ENCODE results near the gene KRT80.

KRT80 gene

GRCh38 chr12:52225752-52226151, 33.9 kb upstream of the KRT80 start:
- Histone ChIP-seq H3K9ac (ENCODE audit: low read length) (no peak overlapping the region), H3K4me1 (ENCODE audit: control insufficient read depth, low read depth, low read length) (peaks cover 3% of the 10 kb centered on the region), H3K27ac (ENCODE audit: low read length) (no peak overlapping the region), H3K36me3 (ENCODE audit: control insufficient read depth, low read depth, low read length) (no peaks in the 10 kb centered on the region), H3K9me3 (ENCODE audit: control insufficient read depth, low read depth, low read length) (no peaks in the 10 kb centered on the region), H3K27me3 (ENCODE audit: control insufficient read depth, insufficient read depth, low read length) (peaks cover 11% of the 10 kb centered on the region), H3K4me3 (ENCODE audit: low read length) (no peak overlapping the region)

DNA sequence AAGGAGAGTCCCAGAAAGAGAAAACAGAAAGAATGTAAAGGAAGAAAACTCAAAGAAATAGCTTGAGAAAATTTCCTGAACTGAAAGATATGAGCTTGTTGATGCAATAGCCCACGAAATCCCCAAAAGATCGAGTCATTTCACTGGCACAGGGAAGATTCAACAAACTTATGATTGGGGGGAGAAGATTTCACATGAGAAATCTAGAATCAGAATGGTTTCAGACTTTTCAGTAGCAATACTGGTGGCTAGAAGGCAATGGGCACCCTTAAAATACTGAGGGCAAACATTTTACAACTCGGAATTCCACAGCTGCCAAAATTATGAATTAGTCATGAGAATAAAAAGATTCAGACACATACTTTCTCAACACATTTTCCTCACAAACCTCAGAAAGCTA, 32.3 kb upstream of the KRT80 start:
- no peaks in the 10 kb centered on the region for H3K9me3 ChIP-seq (ENCODE audit: control insufficient read depth, low read depth, low read length)
- no peaks in the 10 kb centered on the region for H3K36me3 ChIP-seq (ENCODE audit: control insufficient read depth, low read depth, low read length)
- H3K27ac ChIP-seq (ENCODE audit: low read length), result no peak overlapping the region
- no peak overlapping the region for H3K4me3 ChIP-seq (ENCODE audit: low read length)
- H3K9ac ChIP-seq (ENCODE audit: low read length), result no peak overlapping the region
- peaks cover 7% of the 10 kb centered on the region for H3K27me3 ChIP-seq (ENCODE audit: control insufficient read depth, insufficient read depth, low read length)
- no peaks in the 10 kb centered on the region for H3K4me1 ChIP-seq (ENCODE audit: control insufficient read depth, low read depth, low read length)

GRCh38 chr12:52223406-52224039, 31.7 kb upstream of the KRT80 start:
- Histone ChIP-seq H3K4me1 (ENCODE audit: control insufficient read depth, low read depth, low read length) (no peaks in the 10 kb centered on the region), H3K9me3 (ENCODE audit: control insufficient read depth, low read depth, low read length) (no peaks in the 10 kb centered on the region), H3K4me3 (ENCODE audit: low read length) (no peak overlapping the region), H3K36me3 (ENCODE audit: control insufficient read depth, low read depth, low read length) (no peaks in the 10 kb centered on the region), H3K27ac (ENCODE audit: low read length) (no peak overlapping the region), H3K9ac (ENCODE audit: low read length) (no peak overlapping the region), H3K27me3 (ENCODE audit: control insufficient read depth, insufficient read depth, low read length) (peaks cover 7% of the 10 kb centered on the region)

DNA sequence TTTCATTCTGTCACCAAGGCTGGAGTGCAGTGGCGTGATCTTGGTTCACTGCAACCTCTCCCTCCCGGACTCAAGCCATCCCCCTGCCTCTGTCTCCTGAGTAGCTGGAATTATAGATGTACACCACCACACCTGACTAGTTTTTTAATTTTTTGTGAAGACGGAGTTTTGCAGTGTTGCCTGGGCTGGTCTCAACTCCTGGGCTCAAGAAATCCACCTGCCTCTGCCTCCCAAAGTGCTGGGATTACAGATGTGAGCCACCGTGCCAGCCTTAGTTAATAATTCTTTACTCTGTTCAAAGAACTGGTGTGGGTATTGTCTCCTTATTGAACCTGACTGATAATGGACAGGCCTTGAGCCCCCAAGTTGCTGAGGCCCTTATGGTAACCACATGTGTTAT, 30.9 kb upstream of the KRT80 start:
- Histone ChIP-seq H3K9ac (ENCODE audit: low read length) (no peak overlapping the region), H3K27ac (ENCODE audit: low read length) (no peak overlapping the region)

DNA sequence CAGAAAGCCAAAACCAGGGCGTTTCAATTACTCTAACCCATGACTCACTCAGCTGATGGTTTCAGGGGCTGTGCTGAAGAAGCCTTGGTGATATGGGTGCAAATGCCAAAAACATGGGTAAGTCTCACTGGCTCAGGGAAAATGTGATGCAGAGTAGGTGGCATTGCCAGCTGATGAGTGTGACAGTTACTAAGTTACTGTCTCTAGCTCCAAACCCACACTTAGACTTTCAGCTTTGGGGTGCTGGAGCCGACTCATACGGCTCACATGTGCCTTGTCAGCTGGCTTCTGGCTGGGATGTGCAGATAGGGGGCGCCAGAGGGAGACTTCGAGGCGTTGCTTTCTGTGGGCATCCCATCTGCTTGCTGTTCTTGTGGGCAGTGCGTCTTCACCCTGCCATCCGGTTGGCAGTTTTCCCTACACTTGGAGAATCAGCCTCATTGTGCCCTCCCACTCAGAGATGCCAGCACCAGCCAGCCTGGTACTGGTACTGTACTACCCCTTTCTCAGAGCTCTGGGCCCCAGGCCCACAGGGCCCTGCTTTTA, 30.2 kb upstream of the KRT80 start:
- no peak overlapping the region for H3K9ac ChIP-seq (ENCODE audit: low read length)
- H3K9me3 ChIP-seq (ENCODE audit: control insufficient read depth, low read depth, low read length), result no peaks in the 10 kb centered on the region
- H3K36me3 ChIP-seq (ENCODE audit: control insufficient read depth, low read depth, low read length), result no peaks in the 10 kb centered on the region
- no peak overlapping the region for H3K27ac ChIP-seq (ENCODE audit: low read length)
- H3K27me3 ChIP-seq (ENCODE audit: control insufficient read depth, insufficient read depth, low read length), result peaks cover 7% of the 10 kb centered on the region
- H3K4me1 ChIP-seq (ENCODE audit: control insufficient read depth, low read depth, low read length), result no peaks in the 10 kb centered on the region
- no peak overlapping the region for H3K4me3 ChIP-seq (ENCODE audit: low read length)

More for the DNA sequence above, 30.9 kb upstream of the KRT80 start:
- Histone ChIP-seq H3K36me3 (ENCODE audit: control insufficient read depth, low read depth, low read length) (no peaks in the 10 kb centered on the region), H3K9me3 (ENCODE audit: control insufficient read depth, low read depth, low read length) (no peaks in the 10 kb centered on the region), H3K27me3 (ENCODE audit: control insufficient read depth, insufficient read depth, low read length) (peaks cover 7% of the 10 kb centered on the region), H3K4me1 (ENCODE audit: control insufficient read depth, low read depth, low read length) (no peaks in the 10 kb centered on the region), H3K4me3 (ENCODE audit: low read length) (no peak overlapping the region)

DNA sequence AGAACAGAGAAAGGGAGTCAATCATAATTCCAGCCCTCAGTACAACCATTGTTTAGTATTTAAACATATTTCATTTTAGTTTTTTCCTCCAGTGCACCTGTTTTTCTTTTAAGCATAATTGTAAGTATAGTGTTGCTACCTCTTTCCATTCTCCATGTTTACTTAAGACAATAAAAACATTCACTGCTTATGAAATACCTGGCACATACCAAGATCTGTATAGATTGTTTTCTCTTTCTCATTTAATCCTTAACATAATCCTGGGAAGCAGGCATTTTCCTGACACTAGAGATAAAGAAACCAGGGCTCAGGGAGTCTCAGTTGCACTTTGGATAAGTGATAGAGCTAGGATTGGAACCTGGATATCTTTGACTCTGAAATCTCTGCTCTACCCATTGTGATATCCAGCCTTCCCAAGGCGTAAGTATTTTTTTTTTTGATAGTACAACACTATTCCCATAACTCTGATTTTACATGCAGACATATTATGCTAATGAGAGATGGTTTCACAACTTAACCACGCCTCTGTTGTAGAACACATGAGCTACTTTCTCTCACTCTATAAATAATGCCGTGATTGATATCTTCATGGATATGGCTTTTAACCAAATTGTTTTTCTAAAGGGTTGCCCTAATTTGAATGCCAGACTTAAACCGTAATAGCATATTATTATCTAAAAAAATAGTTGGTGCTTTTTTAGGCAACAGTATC, 29.4 kb upstream of the KRT80 start:
- Histone ChIP-seq H3K9me3 (ENCODE audit: control insufficient read depth, low read depth, low read length) (no peaks in the 10 kb centered on the region), H3K27ac (ENCODE audit: low read length) (no peak overlapping the region), H3K4me3 (ENCODE audit: low read length) (no peak overlapping the region), H3K9ac (ENCODE audit: low read length) (no peak overlapping the region), H3K4me1 (ENCODE audit: control insufficient read depth, low read depth, low read length) (no peaks in the 10 kb centered on the region), H3K27me3 (ENCODE audit: control insufficient read depth, insufficient read depth, low read length) (peaks cover 7% of the 10 kb centered on the region), H3K36me3 (ENCODE audit: control insufficient read depth, low read depth, low read length) (no peaks in the 10 kb centered on the region)

DNA sequence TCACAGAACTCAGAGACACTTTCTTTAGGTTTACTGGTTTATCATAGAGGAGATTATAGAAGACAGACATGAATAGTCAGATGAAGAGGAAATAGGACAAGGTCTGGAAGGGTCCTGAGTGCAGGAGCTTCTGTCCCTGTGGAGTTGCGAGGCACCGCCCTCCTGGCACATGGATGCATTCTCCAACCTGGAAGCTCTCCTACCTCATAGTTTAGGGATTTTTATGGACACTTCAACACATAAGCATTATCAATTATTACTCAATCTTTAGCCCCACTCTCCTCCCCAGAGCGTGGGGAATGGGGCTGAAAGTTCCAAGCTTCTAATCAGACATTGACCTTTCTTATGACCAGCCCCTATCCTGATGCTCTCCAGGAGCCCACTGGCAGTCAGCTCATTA, 28.7 kb upstream of the KRT80 start:
- Histone ChIP-seq H3K27me3 (ENCODE audit: control insufficient read depth, insufficient read depth, low read length) (peaks cover 7% of the 10 kb centered on the region), H3K4me1 (ENCODE audit: control insufficient read depth, low read depth, low read length) (no peaks in the 10 kb centered on the region), H3K27ac (ENCODE audit: low read length) (no peak overlapping the region), H3K9ac (ENCODE audit: low read length) (no peak overlapping the region), H3K36me3 (ENCODE audit: control insufficient read depth, low read depth, low read length) (no peaks in the 10 kb centered on the region), H3K9me3 (ENCODE audit: control insufficient read depth, low read depth, low read length) (no peaks in the 10 kb centered on the region), H3K4me3 (ENCODE audit: low read length) (no peak overlapping the region)

DNA sequence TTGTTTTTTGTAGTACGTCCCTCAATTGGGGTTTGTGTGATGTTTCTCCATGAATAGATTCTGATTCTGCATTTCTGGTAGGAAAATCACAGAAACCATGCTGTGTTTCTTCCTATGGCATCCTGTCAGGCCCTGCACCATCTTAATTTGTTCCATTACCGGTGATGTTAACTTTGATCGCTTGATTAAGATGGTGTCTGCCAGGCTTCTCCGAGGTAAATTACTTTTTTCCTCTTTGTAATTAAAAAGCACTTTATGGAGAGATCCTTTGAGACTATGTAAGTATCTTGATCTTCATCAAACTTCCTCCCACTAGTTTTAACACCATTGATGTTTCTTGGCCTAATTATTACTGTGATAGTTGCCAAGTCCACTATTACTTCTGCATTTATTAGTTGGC, 26.2 kb upstream of the KRT80 start:
- no peak overlapping the region for H3K9ac ChIP-seq (ENCODE audit: low read length)
- no peaks in the 10 kb centered on the region for H3K4me1 ChIP-seq (ENCODE audit: control insufficient read depth, low read depth, low read length)

GRCh38 chr12:52217223-52217622, 25.4 kb upstream of the KRT80 start:
- H3K4me3 ChIP-seq (ENCODE audit: low read length), result no peak overlapping the region
- peaks cover 7% of the 10 kb centered on the region for H3K27me3 ChIP-seq (ENCODE audit: control insufficient read depth, insufficient read depth, low read length)
- H3K36me3 ChIP-seq (ENCODE audit: control insufficient read depth, low read depth, low read length), result no peaks in the 10 kb centered on the region
- H3K27ac ChIP-seq (ENCODE audit: low read length), result no peak overlapping the region
- no peak overlapping the region for H3K9ac ChIP-seq (ENCODE audit: low read length)
- no peaks in the 10 kb centered on the region for H3K9me3 ChIP-seq (ENCODE audit: control insufficient read depth, low read depth, low read length)
- no peaks in the 10 kb centered on the region for H3K4me1 ChIP-seq (ENCODE audit: control insufficient read depth, low read depth, low read length)

More for the DNA sequence above, 26.2 kb upstream of the KRT80 start:
- Histone ChIP-seq H3K27ac (ENCODE audit: low read length) (no peak overlapping the region), H3K9me3 (ENCODE audit: control insufficient read depth, low read depth, low read length) (no peaks in the 10 kb centered on the region), H3K36me3 (ENCODE audit: control insufficient read depth, low read depth, low read length) (no peaks in the 10 kb centered on the region), H3K27me3 (ENCODE audit: control insufficient read depth, insufficient read depth, low read length) (peaks cover 7% of the 10 kb centered on the region), H3K4me3 (ENCODE audit: low read length) (no peak overlapping the region)

GRCh38 chr12:52216807-52217206, 25.0 kb upstream of the KRT80 start:
- H3K9me3 ChIP-seq (ENCODE audit: control insufficient read depth, low read depth, low read length), result no peaks in the 10 kb centered on the region
- H3K4me1 ChIP-seq (ENCODE audit: control insufficient read depth, low read depth, low read length), result no peaks in the 10 kb centered on the region

DNA sequence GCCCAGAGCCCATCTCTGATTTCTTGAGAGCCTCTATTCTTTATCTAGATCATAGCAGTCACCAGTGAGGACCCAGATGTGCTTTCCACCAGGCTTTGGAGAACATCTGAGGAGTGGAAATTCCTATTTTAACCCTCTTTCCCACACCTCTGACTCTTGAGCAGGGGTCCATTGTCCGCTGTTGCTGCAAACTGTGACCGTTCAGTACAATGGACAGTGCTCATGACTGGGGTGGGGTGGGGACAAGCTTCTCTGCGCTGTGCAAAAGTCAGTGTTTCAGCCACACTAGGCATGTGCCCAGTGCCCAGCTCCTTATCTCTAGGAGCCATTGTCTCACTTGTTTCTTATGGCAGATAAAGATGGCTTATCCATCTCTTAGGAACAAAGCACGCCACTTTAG, 24.3 kb upstream of the KRT80 start:
- Histone ChIP-seq H3K27ac (ENCODE audit: low read length) (no peak overlapping the region), H3K9ac (ENCODE audit: low read length) (no peak overlapping the region), H3K4me3 (ENCODE audit: low read length) (no peak overlapping the region), H3K36me3 (ENCODE audit: control insufficient read depth, low read depth, low read length) (no peaks in the 10 kb centered on the region), H3K9me3 (ENCODE audit: control insufficient read depth, low read depth, low read length) (no peaks in the 10 kb centered on the region), H3K4me1 (ENCODE audit: control insufficient read depth, low read depth, low read length) (no peaks in the 10 kb centered on the region), H3K27me3 (ENCODE audit: control insufficient read depth, insufficient read depth, low read length) (no peaks in the 10 kb centered on the region)

More at GRCh38 chr12:52216807-52217206, 25.0 kb upstream of the KRT80 start:
- Histone ChIP-seq H3K27ac (ENCODE audit: low read length) (no peak overlapping the region), H3K36me3 (ENCODE audit: control insufficient read depth, low read depth, low read length) (no peaks in the 10 kb centered on the region), H3K27me3 (ENCODE audit: control insufficient read depth, insufficient read depth, low read length) (peaks cover 5% of the 10 kb centered on the region), H3K4me3 (ENCODE audit: low read length) (no peak overlapping the region), H3K9ac (ENCODE audit: low read length) (no peak overlapping the region)

- Histone ChIP-seq H3K27ac (ENCODE audit: low read length) (no peak overlapping the region), H3K4me3 (ENCODE audit: low read length) (no peak overlapping the region), H3K9me3 (ENCODE audit: control insufficient read depth, low read depth, low read length) (no peaks in the 10 kb centered on the region), H3K36me3 (ENCODE audit: control insufficient read depth, low read depth, low read length) (no peaks in the 10 kb centered on the region), H3K27me3 (ENCODE audit: control insufficient read depth, insufficient read depth, low read length) (no peaks in the 10 kb centered on the region), H3K9ac (ENCODE audit: low read length) (no peak overlapping the region), H3K4me1 (ENCODE audit: control insufficient read depth, low read depth, low read length) (no peaks in the 10 kb centered on the region)
These were observed 23.8 kb upstream of the KRT80 start for GRCh38 chr12:52215587-52216031.
